Osteocyte (in vitro differentiated cells): Measurements from ENCODE around the gene ZNF592. TPM values are rescaled to one million over a fixed set of nuclear protein-coding genes. Genes with fewer than 3 reads are reported as not detected.
A peak's percentile ranks its signal among the peaks of the same experiment; 100 is the strongest.

Experiments
- DNase-seq: peaks from one replicate; pipeline ENCODE4 v3.0.0; 2021; ENCODE audit warnings: mixed read lengths; ENCODE audit not compliant: unreplicated experiment; ENCODE audit errors: extremely low spot score
- H3K27ac Mint-ChIP-seq: one replicate; pipeline ENCODE4 v1.8.0; 2021; ENCODE audit warnings: mild to moderate bottlenecking, mixed read lengths; ENCODE audit not compliant: unreplicated experiment
- H3K27me3 Mint-ChIP-seq: one replicate; pipeline ENCODE4 v1.8.0; 2021; ENCODE audit warnings: mixed read lengths; ENCODE audit not compliant: unreplicated experiment
- H3K36me3 Mint-ChIP-seq: one replicate; pipeline ENCODE4 v1.8.0; 2021; ENCODE audit warnings: mixed read lengths; ENCODE audit not compliant: unreplicated experiment
- H3K4me1 Mint-ChIP-seq: one replicate; pipeline ENCODE4 v1.8.0; 2021; ENCODE audit warnings: mixed read lengths; ENCODE audit not compliant: unreplicated experiment
- H3K4me3 Mint-ChIP-seq: one replicate; pipeline ENCODE4 v1.8.0; 2021; ENCODE audit warnings: mild to moderate bottlenecking, moderate library complexity, mixed read lengths; ENCODE audit not compliant: unreplicated experiment
- H3K9me3 Mint-ChIP-seq: one replicate; pipeline ENCODE4 v1.8.0; 2021; ENCODE audit warnings: mixed read lengths; ENCODE audit not compliant: unreplicated experiment
- CTCF ChIP-seq: fragments of 200-600 bp; sonication (generic); IDR thresholded peaks from 2 replicates; pipeline ENCODE4 v1.5.0; 2021; ENCODE audit warnings: antibody characterized with exemption, mild to moderate bottlenecking, moderate library complexity
- total RNA-seq: library from RNA; stranded (reverse); gene quantifications from 2 replicates; pipeline ENCODE4 v1.2.1, GENCODE V29; 2021

Gene ZNF592
- total RNA-seq, 1 donor from 2014 or later: 30.1 TPM

- peaks cover 13% of the 10 kb centered on the region for H3K4me1 Mint-ChIP-seq
- H3K27me3 Mint-ChIP-seq: no peaks in the 10 kb centered on the region
- no peak for TF ChIP-seq CTCF
- H3K4me3 Mint-ChIP-seq: no peak overlapping the region
- H3K9me3 Mint-ChIP-seq: no peaks in the 10 kb centered on the region
- H3K27ac Mint-ChIP-seq: no peak overlapping the region
- no peak for DNase-seq
- peaks cover 3% of the 10 kb centered on the region for H3K36me3 Mint-ChIP-seq
Observed at GRCh38 chr15:84813931-84814330, 65.5 kb downstream of the ZNF592 start.

- H3K4me1 Mint-ChIP-seq: peaks cover 14% of the 10 kb centered on the region
- DNase-seq: no peak
- H3K27me3 Mint-ChIP-seq: no peaks in the 10 kb centered on the region
- no peaks in the 10 kb centered on the region for H3K9me3 Mint-ChIP-seq
- TF ChIP-seq CTCF: no peak
- H3K27ac Mint-ChIP-seq: no peak overlapping the region
- no peaks in the 10 kb centered on the region for H3K36me3 Mint-ChIP-seq
- H3K4me3 Mint-ChIP-seq: no peak overlapping the region
Observed at GRCh38 chr15:84814916-84815315, 66.5 kb downstream of the ZNF592 start.

- H3K4me1 Mint-ChIP-seq: peaks cover 12% of the 10 kb centered on the region
- no peak for DNase-seq
- H3K4me3 Mint-ChIP-seq: no peak within 1 kb of the TSS
- H3K36me3 Mint-ChIP-seq: no peaks in the 10 kb centered on the region
- peak within 1 kb of the TSS; percentile 43 for H3K27ac Mint-ChIP-seq
- no peaks in the 10 kb centered on the region for H3K9me3 Mint-ChIP-seq
- no peak for TF ChIP-seq CTCF
- H3K27me3 Mint-ChIP-seq: no peaks in the 10 kb centered on the region
Observed at GRCh38 chr15:84816694-84817465, 68.5 kb downstream of the ZNF592 start, which contains the start of gene ALPK3. Gene ALPK3 (plus strand): TSS chr15:84817356. CDS start chr15:84817453, 97 bp downstream.

- Mint-ChIP-seq H3K36me3 (no peaks in the 10 kb centered on the region), H3K9me3 (no peaks in the 10 kb centered on the region), H3K27me3 (no peaks in the 10 kb centered on the region), H3K4me1 (peaks cover 12% of the 10 kb centered on the region), H3K27ac (no peak overlapping the region), H3K4me3 (no peak overlapping the region)
- no peak for DNase-seq
- no peak for TF ChIP-seq CTCF
Observed at GRCh38 chr15:84817466-84818081, 69.2 kb downstream of the ZNF592 start.
